GM18870 (cell line): Measurements from ENCODE around the gene CMBL.
A peak's percentile ranks its signal among the peaks of the same experiment; 100 is the strongest.
"Not testable (repeated sequence)": the region's sequence is repeated elsewhere in the genome, so short reads cannot be mapped to it uniquely, and the experiment has no call there.

Source experiments
- ATAC-seq: cut with Tn5 transposase; IDR thresholded peaks from one replicate; pipeline ENCODE4 v1.9.1; 2021; ENCODE audit warnings: moderate library complexity; ENCODE audit not compliant: unreplicated experiment

CMBL gene

GRCh38 chr5:10262121-10262774 is 45.5 kb downstream of the CMBL start:
- no peak for ATAC-seq

GRCh38 chr5:10261065-10261464 is 46.6 kb downstream of the CMBL start:
- no peak for ATAC-seq

- no peak for ATAC-seq
Observed at GRCh38 chr5:10259899-10260298, 47.8 kb downstream of the CMBL start.

- no peak for ATAC-seq
Observed at GRCh38 chr5:10257870-10258269, 49.8 kb downstream of the CMBL start.

GRCh38 chr5:10254686-10255085 is 53.0 kb downstream of the CMBL start:
- no peak for ATAC-seq

GRCh38 chr5:10253390-10253789 is 54.3 kb downstream of the CMBL start:
- ATAC-seq = no peak

- ATAC-seq = no peak
Observed at GRCh38 chr5:10251405-10251804, 56.3 kb downstream of the CMBL start.

- no peak for ATAC-seq
Observed at GRCh38 chr5:10250806-10251276, 56.9 kb downstream of the CMBL start.

- ATAC-seq = peak; percentile 81
Observed at GRCh38 chr5:10249948-10250805, 57.5 kb downstream of the CMBL start, which contains the start of gene CCT5. CCT5 (plus strand) TSS chr5:10250280; CDS start chr5:10250341, 61 bp downstream.

GRCh38 chr5:10248378-10249260 is 59.1 kb downstream of the CMBL start:
- ATAC-seq = peak; percentile 7

GRCh38 chr5:10247217-10247616 is 60.5 kb downstream of the CMBL start:
- not testable (repeated sequence) for ATAC-seq

GRCh38 chr5:10246761-10247160 is 60.9 kb downstream of the CMBL start:
- ATAC-seq = no peak

GRCh38 chr5:10244342-10244944 is 63.3 kb downstream of the CMBL start:
- no peak for ATAC-seq

GRCh38 chr5:10243660-10244240 is 64.0 kb downstream of the CMBL start:
- ATAC-seq = no peak

GRCh38 chr5:10235350-10235749 is 72.4 kb downstream of the CMBL start:
- no peak for ATAC-seq

GRCh38 chr5:10233505-10233904 is 74.2 kb downstream of the CMBL start:
- ATAC-seq = no peak

GRCh38 chr5:10233011-10233410 is 74.7 kb downstream of the CMBL start:
- no peak for ATAC-seq

- no peak for ATAC-seq
Observed at GRCh38 chr5:10232386-10232785, 75.3 kb downstream of the CMBL start.

- ATAC-seq = no peak
Observed at GRCh38 chr5:10229306-10230048, 78.2 kb downstream of the CMBL start.

GRCh38 chr5:10228288-10228687 is 79.4 kb downstream of the CMBL start:
- no peak for ATAC-seq
